ENCODE results near the gene EXOC7. TPM values are rescaled to one million over a fixed set of nuclear protein-coding genes. Genes with fewer than 3 reads are reported as not detected.

Gene EXOC7
- total and polyA plus RNA-seq, 2 donors = 64.6 to 71.9 TPM

GRCh38 chr17:76091526-76092286 is 11.9 kb downstream of the EXOC7 start:
- Histone ChIP-seq H3K4me3 (ENCODE audit: low read length in 2 of 2) (no peak overlapping the region), H3K27me3 (ENCODE audit: control insufficient read depth in 2 of 2, insufficient read depth in 1 of 2, low read length in 1 of 2) (no peaks in the 10 kb centered on the region), H3K27ac (ENCODE audit: low read depth in 1 of 2, low read length in 1 of 2) (peak overlapping the region in 1 of 2 donors; percentile 31), H3K4me1 (ENCODE audit: control insufficient read depth in 2 of 2, insufficient read depth in 2 of 2, low read length in 2 of 2) (peaks cover 0 to 15% of the 10 kb centered on the region in 2 donors), H3K9me3 (ENCODE audit: control insufficient read depth in 2 of 2, insufficient read depth in 1 of 2, low read length in 1 of 2) (no peaks in the 10 kb centered on the region), H3K36me3 (ENCODE audit: control insufficient read depth in 2 of 2, insufficient read depth in 2 of 2, low read length in 1 of 2) (peaks cover 90 to 91% of the 10 kb centered on the region in 2 donors)
- DNase-seq (ENCODE audit: low read depth in 6 of 9, low spot score in 9 of 9) = no peak
- WGBS = 77% methylated on average over 23 of the region's 23 CpGs

GRCh38 chr17:76090517-76091129 is 13.0 kb downstream of the EXOC7 start:
- no peaks in the 10 kb centered on the region for H3K9me3 ChIP-seq (ENCODE audit: control insufficient read depth in 2 of 2, insufficient read depth in 1 of 2, low read length in 1 of 2)
- DNase-seq (ENCODE audit: low read depth in 6 of 9, low spot score in 9 of 9) = no peak
- H3K4me3 ChIP-seq (ENCODE audit: low read length in 2 of 2) = no peak overlapping the region
- no peaks in the 10 kb centered on the region for H3K27me3 ChIP-seq (ENCODE audit: control insufficient read depth in 2 of 2, insufficient read depth in 1 of 2, low read length in 1 of 2)
- peaks cover 0 to 15% of the 10 kb centered on the region in 2 donors for H3K4me1 ChIP-seq (ENCODE audit: control insufficient read depth in 2 of 2, insufficient read depth in 2 of 2, low read length in 2 of 2)
- WGBS = 93% methylated on average over 17 of the region's 17 CpGs
- H3K36me3 ChIP-seq (ENCODE audit: control insufficient read depth in 2 of 2, insufficient read depth in 2 of 2, low read length in 1 of 2) = peaks cover 92% of the 10 kb centered on the region in 2 donors
- peak overlapping the region; percentile 3 to 56 for H3K27ac ChIP-seq (ENCODE audit: low read depth in 1 of 2, low read length in 1 of 2)

- no peak overlapping the region for H3K4me3 ChIP-seq (ENCODE audit: low read length in 2 of 2)
- DNase-seq (ENCODE audit: low read depth in 6 of 9, low spot score in 9 of 9) = no peak
Measured at GRCh38 chr17:76089680-76090516, 13.7 kb downstream of the EXOC7 start.

GRCh38 chr17:76088868-76089576 is 14.6 kb downstream of the EXOC7 start:
- H3K4me3 ChIP-seq (ENCODE audit: low read length in 2 of 2) = no peak overlapping the region
- peaks cover 0 to 15% of the 10 kb centered on the region in 2 donors for H3K4me1 ChIP-seq (ENCODE audit: control insufficient read depth in 2 of 2, insufficient read depth in 2 of 2, low read length in 2 of 2)
- no peaks in the 10 kb centered on the region for H3K9me3 ChIP-seq (ENCODE audit: control insufficient read depth in 2 of 2, insufficient read depth in 1 of 2, low read length in 1 of 2)
- WGBS = 98% methylated on average over 25 of the region's 25 CpGs
- no peak for DNase-seq (ENCODE audit: low read depth in 6 of 9, low spot score in 9 of 9)
- H3K27ac ChIP-seq (ENCODE audit: low read depth in 1 of 2, low read length in 1 of 2) = no peak overlapping the region
- peaks cover 95 to 99% of the 10 kb centered on the region in 2 donors for H3K36me3 ChIP-seq (ENCODE audit: control insufficient read depth in 2 of 2, insufficient read depth in 2 of 2, low read length in 1 of 2)
- no peaks in the 10 kb centered on the region for H3K27me3 ChIP-seq (ENCODE audit: control insufficient read depth in 2 of 2, insufficient read depth in 1 of 2, low read length in 1 of 2)

More at GRCh38 chr17:76089680-76090516, 13.7 kb downstream of the EXOC7 start:
- 95% methylated on average over 32 of the region's 32 CpGs for WGBS
- peaks cover 92 to 97% of the 10 kb centered on the region in 2 donors for H3K36me3 ChIP-seq (ENCODE audit: control insufficient read depth in 2 of 2, insufficient read depth in 2 of 2, low read length in 1 of 2)
- no peaks in the 10 kb centered on the region for H3K9me3 ChIP-seq (ENCODE audit: control insufficient read depth in 2 of 2, insufficient read depth in 1 of 2, low read length in 1 of 2)
- H3K27me3 ChIP-seq (ENCODE audit: control insufficient read depth in 2 of 2, insufficient read depth in 1 of 2, low read length in 1 of 2) = no peaks in the 10 kb centered on the region
- no peak overlapping the region for H3K27ac ChIP-seq (ENCODE audit: low read depth in 1 of 2, low read length in 1 of 2)
- H3K4me1 ChIP-seq (ENCODE audit: control insufficient read depth in 2 of 2, insufficient read depth in 2 of 2, low read length in 2 of 2) = peaks cover 0 to 15% of the 10 kb centered on the region in 2 donors

GRCh38 chr17:76088041-76088867 is 15.3 kb downstream of the EXOC7 start:
- 89% methylated on average over 25 of the region's 25 CpGs for WGBS
- H3K36me3 ChIP-seq (ENCODE audit: control insufficient read depth in 2 of 2, insufficient read depth in 2 of 2, low read length in 1 of 2) = peaks cover 95 to 99% of the 10 kb centered on the region in 2 donors
- H3K4me3 ChIP-seq (ENCODE audit: low read length in 2 of 2) = no peak overlapping the region
- no peak overlapping the region for H3K27ac ChIP-seq (ENCODE audit: low read depth in 1 of 2, low read length in 1 of 2)
- peaks cover 0 to 15% of the 10 kb centered on the region in 2 donors for H3K4me1 ChIP-seq (ENCODE audit: control insufficient read depth in 2 of 2, insufficient read depth in 2 of 2, low read length in 2 of 2)
- no peaks in the 10 kb centered on the region for H3K27me3 ChIP-seq (ENCODE audit: control insufficient read depth in 2 of 2, insufficient read depth in 1 of 2, low read length in 1 of 2)
- no peaks in the 10 kb centered on the region for H3K9me3 ChIP-seq (ENCODE audit: control insufficient read depth in 2 of 2, insufficient read depth in 1 of 2, low read length in 1 of 2)
- no peak for DNase-seq (ENCODE audit: low read depth in 6 of 9, low spot score in 9 of 9)

- no peaks in the 10 kb centered on the region for H3K9me3 ChIP-seq (ENCODE audit: control insufficient read depth in 2 of 2, insufficient read depth in 1 of 2, low read length in 1 of 2)
- peaks cover 0 to 15% of the 10 kb centered on the region in 2 donors for H3K4me1 ChIP-seq (ENCODE audit: control insufficient read depth in 2 of 2, insufficient read depth in 2 of 2, low read length in 2 of 2)
- H3K4me3 ChIP-seq (ENCODE audit: low read length in 2 of 2) = no peak overlapping the region
- DNase-seq (ENCODE audit: low read depth in 6 of 9, low spot score in 9 of 9) = no peak
- H3K27ac ChIP-seq (ENCODE audit: low read depth in 1 of 2, low read length in 1 of 2) = no peak overlapping the region
- no peaks in the 10 kb centered on the region for H3K27me3 ChIP-seq (ENCODE audit: control insufficient read depth in 2 of 2, insufficient read depth in 1 of 2, low read length in 1 of 2)
- H3K36me3 ChIP-seq (ENCODE audit: control insufficient read depth in 2 of 2, insufficient read depth in 2 of 2, low read length in 1 of 2) = peaks cover 95 to 99% of the 10 kb centered on the region in 2 donors
- 94% methylated on average over 11 of the region's 11 CpGs for WGBS
Measured at GRCh38 chr17:76087531-76087930, 16.1 kb downstream of the EXOC7 start.

GRCh38 chr17:76086384-76086783 is 17.2 kb downstream of the EXOC7 start:
- no peaks in the 10 kb centered on the region for H3K27me3 ChIP-seq (ENCODE audit: control insufficient read depth in 2 of 2, insufficient read depth in 1 of 2, low read length in 1 of 2)
- no peak for DNase-seq (ENCODE audit: low read depth in 6 of 9, low spot score in 9 of 9)
- H3K9me3 ChIP-seq (ENCODE audit: control insufficient read depth in 2 of 2, insufficient read depth in 1 of 2, low read length in 1 of 2) = no peaks in the 10 kb centered on the region
- H3K27ac ChIP-seq (ENCODE audit: low read depth in 1 of 2, low read length in 1 of 2) = no peak overlapping the region
- 96% methylated on average over 9 of the region's 9 CpGs for WGBS
- H3K36me3 ChIP-seq (ENCODE audit: control insufficient read depth in 2 of 2, insufficient read depth in 2 of 2, low read length in 1 of 2) = peaks cover 97 to 98% of the 10 kb centered on the region in 2 donors
- H3K4me3 ChIP-seq (ENCODE audit: low read length in 2 of 2) = no peak overlapping the region
- peaks cover 0 to 11% of the 10 kb centered on the region in 2 donors for H3K4me1 ChIP-seq (ENCODE audit: control insufficient read depth in 2 of 2, insufficient read depth in 2 of 2, low read length in 2 of 2)

GRCh38 chr17:76085731-76086366 is 17.7 kb downstream of the EXOC7 start:
- DNase-seq (ENCODE audit: low read depth in 6 of 9, low spot score in 9 of 9) = no peak
- H3K27ac ChIP-seq (ENCODE audit: low read depth in 1 of 2, low read length in 1 of 2) = no peak overlapping the region
- WGBS = 98% methylated on average over 13 of the region's 13 CpGs
- H3K27me3 ChIP-seq (ENCODE audit: control insufficient read depth in 2 of 2, insufficient read depth in 1 of 2, low read length in 1 of 2) = no peaks in the 10 kb centered on the region
- no peak overlapping the region for H3K4me3 ChIP-seq (ENCODE audit: low read length in 2 of 2)
- no peaks in the 10 kb centered on the region for H3K9me3 ChIP-seq (ENCODE audit: control insufficient read depth in 2 of 2, insufficient read depth in 1 of 2, low read length in 1 of 2)
- peaks cover 92 to 93% of the 10 kb centered on the region in 2 donors for H3K36me3 ChIP-seq (ENCODE audit: control insufficient read depth in 2 of 2, insufficient read depth in 2 of 2, low read length in 1 of 2)
- H3K4me1 ChIP-seq (ENCODE audit: control insufficient read depth in 2 of 2, insufficient read depth in 2 of 2, low read length in 2 of 2) = peaks cover 0 to 6% of the 10 kb centered on the region in 2 donors

All from thymus (tissue), 11 donors.